Breast epithelium (tissue), 4 donors: ENCODE results near the gene CYP2A6. TPM values are rescaled to one million over a fixed set of nuclear protein-coding genes. Genes with fewer than 3 reads are reported as not detected.
"Not testable (repeated sequence)": the region's sequence is repeated elsewhere in the genome, so short reads cannot be mapped to it uniquely, and the experiment has no call there.

Source experiments
- DNase-seq, 2 donors: peaks; one replicate each; pipeline ENCODE4 v3.0.0-alpha.2; 2019; ENCODE audit warnings: low spot score in 2 of 2
- H3K27ac ChIP-seq, 2 donors: fragments of 200-600 bp; sonication (generic) in 1 of 2; one replicate each; pipeline ENCODE4 v1.5.1; 2016 to 2019; ENCODE audit warnings: mild to moderate bottlenecking in 1 of 2
- H3K27me3 ChIP-seq, 2 donors: fragments of 200-600 bp; sonication (generic) in 1 of 2; one replicate each; pipeline versions ENCODE4 v1.5.1 to v1.6.0; 2017 to 2019; ENCODE audit warnings: control low read depth in 1 of 2, mild to moderate bottlenecking in 1 of 2
- H3K36me3 ChIP-seq: fragments of 200-600 bp; one replicate; pipeline ENCODE4 v1.5.1; 2019
- H3K4me1 ChIP-seq, 2 donors: fragments of 200-600 bp; sonication (generic); one replicate each; pipeline ENCODE4 v1.5.1; 2016 to 2019; ENCODE audit warnings: control low read depth in 1 of 2
- H3K4me3 ChIP-seq, 3 donors: fragments of 200-600 bp; sonication (generic); 1 replicate in 2 of 3; 2 replicates in 1 of 3; pipeline ENCODE4 v1.5.1; 2016 to 2019; ENCODE audit warnings: mild to moderate bottlenecking in 3 of 3, moderate library complexity in 2 of 3
- H3K9me3 ChIP-seq, 2 donors: fragments of 200-600 bp; sonication (generic) in 1 of 2; one replicate each; pipeline ENCODE4 v1.5.1; 2016 to 2019; ENCODE audit warnings: control low read depth in 1 of 2
- POLR2A ChIP-seq: fragments of 450-650 bp; IDR thresholded peaks from one replicate; pipeline ENCODE4 v1.6.1; 2016; ENCODE audit warnings: antibody characterized with exemption, mild to moderate bottlenecking, moderate library complexity
- POLR2AphosphoS5 ChIP-seq, 3 donors: sonication (generic); formaldehyde crosslinking; IDR thresholded peaks; one replicate each; pipeline ENCODE4 v1.6.1; 2017; ENCODE audit warnings: antibody characterized with exemption in 3 of 3
- intact Hi-C: fragments of 100-400 bp; cut with DNase I; formaldehyde crosslinking; loops from one replicate; pipeline ENCODE4 v1.15.1; 2023; ENCODE audit warnings: low total_unique reads
- total RNA-seq, 3 donors: library from RNA; depleted of rRNA; stranded (reverse); fragments of >200 nt; gene quantifications; one replicate each; pipeline ENCODE4 v1.1.0, GENCODE V29; 2016
- TF ChIP-seq, protein P1 (sequence below), 3 donors: fragments of 450-650 bp; IDR thresholded peaks; one replicate each; pipeline ENCODE4 v1.5.1; 2016 to 2017; ENCODE audit warnings: antibody characterized with exemption in 3 of 3, mild to moderate bottlenecking in 3 of 3, moderate library complexity in 3 of 3

CYP2A6 gene
- total RNA-seq, 3 donors from 2014 or later = 0.64 TPM; not detected in 2

DNA sequence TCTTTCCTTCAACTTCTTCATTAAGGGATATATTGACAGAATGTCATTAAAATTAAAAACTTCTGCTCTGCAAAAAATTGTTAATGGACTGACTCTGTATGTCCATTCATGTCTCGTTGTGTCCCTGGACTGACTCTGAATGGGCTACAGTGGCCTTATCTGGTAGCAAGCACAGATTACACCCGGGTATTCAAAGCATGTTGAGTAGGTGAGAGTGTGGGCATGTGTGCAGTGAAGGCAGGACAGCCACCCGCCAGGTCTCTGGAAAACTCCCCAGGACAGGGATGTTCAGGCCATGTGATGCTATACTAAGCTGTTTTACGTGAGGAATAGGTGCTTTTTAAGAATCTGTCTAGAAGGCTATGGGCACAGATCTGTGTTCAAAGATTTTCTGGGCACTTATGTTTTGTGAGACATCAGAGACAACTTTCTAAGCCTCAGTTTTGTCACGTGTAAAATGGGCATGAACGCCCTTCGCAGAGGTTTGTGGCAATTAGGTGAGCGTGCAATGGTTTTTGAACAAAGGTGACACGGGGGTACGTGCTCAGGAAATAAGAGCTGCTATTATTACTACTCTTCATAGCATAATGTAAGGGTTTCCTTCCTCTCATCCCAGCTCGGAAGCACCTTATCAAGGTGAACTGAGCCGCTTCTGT is 7.1 kb downstream of the CYP2A6 start:
- H3K27ac ChIP-seq, DNase-seq, H3K4me1 ChIP-seq, intact Hi-C loops, H3K27me3 ChIP-seq, H3K36me3 ChIP-seq, H3K9me3 ChIP-seq: not testable (repeated sequence)
- peak overlapping the region in 2 of 3 donors; percentile 28 to 39 for H3K4me3 ChIP-seq

GRCh38 chr19:40842012-40842411 is 8.2 kb downstream of the CYP2A6 start:
- H3K4me1 ChIP-seq, DNase-seq, H3K9me3 ChIP-seq, H3K27me3 ChIP-seq, intact Hi-C loops, H3K4me3 ChIP-seq, H3K36me3 ChIP-seq, H3K27ac ChIP-seq: not testable (repeated sequence)

DNA sequence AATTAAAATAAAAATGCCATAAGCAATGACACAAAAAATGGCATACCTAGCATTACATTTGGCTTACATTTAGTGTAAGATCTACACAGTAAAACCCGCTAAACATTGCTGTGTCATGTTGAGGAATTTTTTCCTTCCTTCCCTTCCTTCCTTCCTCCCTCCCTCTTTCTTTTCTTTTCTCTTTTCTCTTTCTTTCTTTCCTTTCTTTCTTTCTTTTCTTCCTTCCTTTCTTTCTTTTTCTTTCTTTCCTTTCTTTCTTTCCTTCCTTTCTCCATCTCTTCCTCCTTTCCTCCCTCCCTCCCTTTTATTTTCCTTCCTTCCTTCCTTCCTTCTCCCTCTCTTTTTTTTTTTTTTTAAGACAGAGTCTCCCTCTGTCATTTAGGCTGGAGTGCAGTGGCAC is 11.8 kb downstream of the CYP2A6 start:
- H3K4me3 ChIP-seq, H3K27me3 ChIP-seq, H3K27ac ChIP-seq, H3K9me3 ChIP-seq, DNase-seq, H3K36me3 ChIP-seq, intact Hi-C loops, H3K4me1 ChIP-seq: not testable (repeated sequence)

GRCh38 chr19:40836754-40837429 is 13.4 kb downstream of the CYP2A6 start:
- TF ChIP-seq POLR2A (no peak), POLR2AphosphoS5 (IDR thresholded peaks at IDR 0.05) (no peak)
- TF ChIP-seq, protein P1, sequence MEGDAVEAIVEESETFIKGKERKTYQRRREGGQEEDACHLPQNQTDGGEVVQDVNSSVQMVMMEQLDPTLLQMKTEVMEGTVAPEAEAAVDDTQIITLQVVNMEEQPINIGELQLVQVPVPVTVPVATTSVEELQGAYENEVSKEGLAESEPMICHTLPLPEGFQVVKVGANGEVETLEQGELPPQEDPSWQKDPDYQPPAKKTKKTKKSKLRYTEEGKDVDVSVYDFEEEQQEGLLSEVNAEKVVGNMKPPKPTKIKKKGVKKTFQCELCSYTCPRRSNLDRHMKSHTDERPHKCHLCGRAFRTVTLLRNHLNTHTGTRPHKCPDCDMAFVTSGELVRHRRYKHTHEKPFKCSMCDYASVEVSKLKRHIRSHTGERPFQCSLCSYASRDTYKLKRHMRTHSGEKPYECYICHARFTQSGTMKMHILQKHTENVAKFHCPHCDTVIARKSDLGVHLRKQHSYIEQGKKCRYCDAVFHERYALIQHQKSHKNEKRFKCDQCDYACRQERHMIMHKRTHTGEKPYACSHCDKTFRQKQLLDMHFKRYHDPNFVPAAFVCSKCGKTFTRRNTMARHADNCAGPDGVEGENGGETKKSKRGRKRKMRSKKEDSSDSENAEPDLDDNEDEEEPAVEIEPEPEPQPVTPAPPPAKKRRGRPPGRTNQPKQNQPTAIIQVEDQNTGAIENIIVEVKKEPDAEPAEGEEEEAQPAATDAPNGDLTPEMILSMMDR (IDR thresholded peaks at IDR 0.05) = no peak
- Histone ChIP-seq H3K4me1 (no peaks in the 10 kb centered on the region), H3K9me3 (no peaks in the 10 kb centered on the region), H3K36me3 (no peaks in the 10 kb centered on the region), H3K27me3 (no peaks in the 10 kb centered on the region), H3K27ac (no peak overlapping the region), H3K4me3 (no peak overlapping the region)
- intact Hi-C loops = no loop called here
- DNase-seq = no peak

DNA sequence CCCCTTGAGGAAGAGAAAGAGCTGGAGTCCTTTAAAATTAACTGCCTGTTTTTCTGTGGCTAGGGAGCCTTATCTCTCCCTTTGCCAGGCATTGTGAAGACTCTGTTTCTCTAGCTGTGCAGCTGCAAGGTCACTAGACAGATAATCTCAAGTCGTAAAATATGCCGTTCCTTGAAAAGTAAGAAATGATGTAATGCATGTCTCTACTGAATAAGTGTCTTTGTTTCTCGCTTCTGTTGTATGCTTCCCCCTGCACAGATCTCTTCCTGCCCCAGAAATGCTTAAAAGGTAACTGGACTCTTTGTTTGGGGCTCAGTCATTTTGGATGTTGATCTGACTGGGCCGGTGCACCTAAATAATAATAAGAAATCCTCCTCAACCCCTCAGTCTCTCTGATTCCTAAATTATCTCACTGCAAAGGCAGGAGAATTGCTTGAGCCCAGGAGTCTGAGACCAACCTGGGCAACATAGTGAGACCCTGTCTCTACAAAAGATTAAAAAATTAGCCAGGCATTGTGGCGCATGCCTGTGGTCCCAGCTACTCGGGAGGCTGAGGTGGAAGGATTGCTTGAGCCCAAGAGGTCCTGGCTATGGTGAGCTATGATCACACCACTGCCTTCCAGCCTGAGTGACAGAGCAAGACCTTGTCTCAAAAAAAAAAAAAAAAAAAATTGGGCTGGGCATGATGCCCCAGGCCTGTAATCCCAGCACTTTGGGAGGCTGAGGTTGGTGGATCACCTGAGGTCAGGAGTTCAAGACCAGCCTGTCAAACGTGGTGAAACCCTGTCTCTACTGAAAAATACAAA is 16.3 kb downstream of the CYP2A6 start:
- H3K36me3 ChIP-seq, H3K4me3 ChIP-seq, H3K9me3 ChIP-seq, DNase-seq, H3K27ac ChIP-seq, H3K4me1 ChIP-seq, H3K27me3 ChIP-seq, intact Hi-C loops: not testable (repeated sequence)

- intact Hi-C loops, DNase-seq: not testable (repeated sequence)
- peak overlapping the region; percentile 64 to 68 for H3K27ac ChIP-seq
Observed at GRCh38 chr19:40832431-40832790, 17.8 kb downstream of the CYP2A6 start.

GRCh38 chr19:40831502-40832430 is 18.5 kb downstream of the CYP2A6 start:
- H3K4me3 ChIP-seq = no peak overlapping the region
- H3K27ac ChIP-seq = peak overlapping the region; percentile 64 to 68
- intact Hi-C loops = no loop called here
- DNase-seq = no peak
- no peaks in the 10 kb centered on the region for H3K4me1 ChIP-seq
- no peaks in the 10 kb centered on the region for H3K36me3 ChIP-seq
- H3K27me3 ChIP-seq = no peaks in the 10 kb centered on the region
- no peaks in the 10 kb centered on the region for H3K9me3 ChIP-seq
- TF ChIP-seq, protein P1 (IDR thresholded peaks at IDR 0.05) = no peak
- TF ChIP-seq POLR2A (no peak), POLR2AphosphoS5 (IDR thresholded peaks at IDR 0.05) (peak in 1 of 3 donors; percentile 39)

More at GRCh38 chr19:40832431-40832790, 17.8 kb downstream of the CYP2A6 start:
- not testable (repeated sequence) for H3K27me3 ChIP-seq, H3K9me3 ChIP-seq, H3K4me3 ChIP-seq, H3K4me1 ChIP-seq, H3K36me3 ChIP-seq

DNA sequence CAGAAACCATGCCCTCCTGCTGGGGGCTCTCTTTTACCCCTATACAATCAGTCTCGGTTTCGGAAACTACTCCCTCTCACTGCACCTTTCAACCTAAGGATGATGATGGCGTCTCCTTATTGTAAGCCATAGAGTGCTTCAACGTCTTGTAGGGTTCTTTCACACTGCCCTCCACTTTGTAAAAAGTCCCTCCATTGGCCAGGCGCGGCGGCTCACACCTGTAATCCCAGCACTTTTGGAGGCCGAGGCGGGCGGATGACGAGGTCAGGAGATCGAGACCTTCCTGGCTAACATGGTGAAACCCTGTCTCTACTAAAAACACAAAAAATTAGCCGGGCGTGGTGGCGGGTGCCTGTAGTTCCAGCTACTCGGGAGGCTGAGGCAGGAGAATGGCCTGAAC is 19.5 kb downstream of the CYP2A6 start:
- intact Hi-C loops, DNase-seq, H3K27me3 ChIP-seq, H3K4me1 ChIP-seq, H3K36me3 ChIP-seq, H3K4me3 ChIP-seq, H3K27ac ChIP-seq, H3K9me3 ChIP-seq: not testable (repeated sequence)
